Measurements from ENCODE around the gene PRKCE.

GRCh38 chr2:46216213-46216612, 564.7 kb downstream of the PRKCE start:
- no peak for TF ChIP-seq POLR2A (IDR thresholded peaks at IDR 0.05; ENCODE audit: borderline replicate concordance, extremely low read depth, insufficient read depth, insufficient read length)
- TF ChIP-seq CTCF (IDR thresholded peaks at IDR 0.05 in 2 of 3, conservative IDR thresholded peaks at IDR 0.05 in 1 of 3; ENCODE audit: borderline replicate concordance in 1 of 3, insufficient read depth in 1 of 3, low read depth in 2 of 3, low read length in 2 of 3) = no peak
- no peak for TF ChIP-seq EGR1 (IDR thresholded peaks at IDR 0.05; ENCODE audit: low read depth)
